Jurkat, Clone E6-1 (cell line): Measurements from ENCODE around the gene SPOCD1.

Source experiments
- DNase-seq: peaks from one replicate; pipeline ENCODE4 v3.0.0-alpha.2; 2011; ENCODE audit warnings: low read depth, low spot score
- H3K4me3 ChIP-seq: 2 replicates; pipeline ENCODE4 v1.5.1; 2011; ENCODE audit warnings: mild to moderate bottlenecking, low read length, control low read depth, moderate library complexity

The SPOCD1 gene

GRCh38 chr1:31781138-31781755 is 34.6 kb downstream of the SPOCD1 start:
- no peak for DNase-seq
- H3K4me3 ChIP-seq, result no peak overlapping the region

- no peak overlapping the region for H3K4me3 ChIP-seq
- DNase-seq, result no peak
Observed at GRCh38 chr1:31780632-31781031, 35.2 kb downstream of the SPOCD1 start.

- no peak overlapping the region for H3K4me3 ChIP-seq
- DNase-seq, result no peak
Observed at GRCh38 chr1:31779687-31780086, 36.1 kb downstream of the SPOCD1 start.

- no peak for DNase-seq
- H3K4me3 ChIP-seq, result no peak overlapping the region
Observed at GRCh38 chr1:31778763-31779488, 36.9 kb downstream of the SPOCD1 start.

- DNase-seq, result no peak
- H3K4me3 ChIP-seq, result no peak overlapping the region
Observed at GRCh38 chr1:31776516-31776915, 39.3 kb downstream of the SPOCD1 start.

- no peak for DNase-seq
Observed at GRCh38 chr1:31776032-31776431, 39.8 kb downstream of the SPOCD1 start.

GRCh38 chr1:31775210-31775999 is 40.4 kb downstream of the SPOCD1 start:
- no peak for DNase-seq

More at GRCh38 chr1:31776032-31776431, 39.8 kb downstream of the SPOCD1 start:
- no peak overlapping the region for H3K4me3 ChIP-seq

GRCh38 chr1:31774495-31774894 is 41.3 kb downstream of the SPOCD1 start:
- no peak overlapping the region for H3K4me3 ChIP-seq
- DNase-seq, result no peak

More at GRCh38 chr1:31775210-31775999, 40.4 kb downstream of the SPOCD1 start:
- no peak overlapping the region for H3K4me3 ChIP-seq

GRCh38 chr1:31773861-31774260 is 42.0 kb downstream of the SPOCD1 start:
- DNase-seq, result no peak

GRCh38 chr1:31772669-31773248 is 43.1 kb downstream of the SPOCD1 start:
- no peak for DNase-seq
- no peak overlapping the region for H3K4me3 ChIP-seq

More at GRCh38 chr1:31773861-31774260, 42.0 kb downstream of the SPOCD1 start:
- H3K4me3 ChIP-seq, result no peak overlapping the region

- DNase-seq, result no peak
- H3K4me3 ChIP-seq, result no peak overlapping the region
Observed at GRCh38 chr1:31771891-31772668, 43.7 kb downstream of the SPOCD1 start.

- no peak for DNase-seq
- H3K4me3 ChIP-seq, result no peak overlapping the region
Observed at GRCh38 chr1:31769720-31770390, 46.0 kb downstream of the SPOCD1 start.

GRCh38 chr1:31768939-31769704 is 46.7 kb downstream of the SPOCD1 start:
- no peak overlapping the region for H3K4me3 ChIP-seq
- DNase-seq, result no peak

GRCh38 chr1:31768407-31768907 is 47.4 kb downstream of the SPOCD1 start:
- DNase-seq, result no peak
- H3K4me3 ChIP-seq, result no peak overlapping the region

- no peak for DNase-seq
- no peak overlapping the region for H3K4me3 ChIP-seq
Observed at GRCh38 chr1:31767225-31767624, 48.6 kb downstream of the SPOCD1 start.

- no peak overlapping the region for H3K4me3 ChIP-seq
- no peak for DNase-seq
Observed at GRCh38 chr1:31765516-31765915, 50.3 kb downstream of the SPOCD1 start.

GRCh38 chr1:31765041-31765467 is 50.8 kb downstream of the SPOCD1 start:
- no peak overlapping the region for H3K4me3 ChIP-seq

More at GRCh38 chr1:31765041-31765467, 50.8 kb downstream of the SPOCD1 start:
- peak; percentile 53 for DNase-seq
